ENCODE measurements around the gene TRMU. TPM values are rescaled to one million over a fixed set of nuclear protein-coding genes. Genes with fewer than 3 reads are reported as not detected.

TRMU gene
- polyA plus RNA-seq, 1 donor (not counting 4 experiments of a cell fraction or from before 2014, with no cell fraction given) = 33.6 TPM

DNA sequence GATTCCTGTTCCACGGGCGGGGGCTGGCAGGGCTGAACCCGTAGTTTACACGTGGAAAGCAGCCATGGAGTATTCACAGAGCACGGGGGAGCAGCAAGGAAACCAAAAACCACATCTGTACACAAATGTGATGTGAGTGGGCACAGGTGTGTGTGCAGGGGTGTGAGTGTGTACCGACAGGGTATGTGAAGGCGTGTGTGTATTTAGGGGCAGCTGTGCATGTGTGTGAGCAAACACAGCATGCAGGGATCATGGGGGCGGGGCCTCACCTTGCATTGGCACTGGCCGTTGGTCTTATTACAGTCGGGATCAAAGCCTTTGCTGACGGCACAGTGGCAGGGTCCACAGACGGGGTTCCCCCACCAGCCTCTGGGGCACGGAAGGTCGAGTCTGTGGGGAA lies 58.4 kb downstream of the TRMU start:
- DNase-seq (ENCODE audit: low read depth, low spot score) = no peak
- dilution Hi-C loops (cut with MboI; ENCODE audit: extremely low pct_ligation_motif_present, low sequenced_read_pairs) = no loop called here
- no peak for FAIRE-seq
- Histone ChIP-seq H4K20me1 (ENCODE audit: control insufficient read depth, extremely low read depth, insufficient read depth, low read length) (no peaks in the 10 kb centered on the region), H3K9me3 (ENCODE audit: control insufficient read depth, low read depth, low read length) (no peaks in the 10 kb centered on the region), H3K9ac (ENCODE audit: control insufficient read depth, extremely low read depth, insufficient read depth, low read length) (no peak overlapping the region), H3K79me2 (ENCODE audit: control insufficient read depth, insufficient read depth, low read length) (no peaks in the 10 kb centered on the region), H3K4me1 (ENCODE audit: control insufficient read depth, extremely low read depth, insufficient read depth, low read length) (peaks cover 18% of the 10 kb centered on the region), H2AFZ (ENCODE audit: control insufficient read depth, low read length) (no peak overlapping the region), H3K36me3 (ENCODE audit: control insufficient read depth in 2 of 2, extremely low read depth in 1 of 2, insufficient read depth in 2 of 2, low read length in 2 of 2) (peaks cover 12 to 33% of the 10 kb centered on the region in 2 experiments), H3K27me3 (ENCODE audit: control insufficient read depth, extremely low read depth, insufficient read depth, low read length) (no peaks in the 10 kb centered on the region), H3K4me2 (ENCODE audit: control insufficient read depth, extremely low read depth, insufficient read depth, low read depth, low read length) (no peak overlapping the region), H3K9me1 (ENCODE audit: control insufficient read depth, extremely low read depth, insufficient read depth, low read length) (no peaks in the 10 kb centered on the region), H3K4me3 (ENCODE audit: control insufficient read depth in 2 of 3, extremely low read depth in 1 of 3, insufficient read depth in 2 of 3, low read depth in 1 of 3, low read length in 3 of 3) (no peak overlapping the region), H3K27ac (ENCODE audit: control insufficient read depth, insufficient read depth, low read length) (no peak overlapping the region)
- TF ChIP-seq EZH2 (IDR thresholded peaks at IDR 0.05; ENCODE audit: low read length) = no peak
- TF ChIP-seq, protein P1, sequence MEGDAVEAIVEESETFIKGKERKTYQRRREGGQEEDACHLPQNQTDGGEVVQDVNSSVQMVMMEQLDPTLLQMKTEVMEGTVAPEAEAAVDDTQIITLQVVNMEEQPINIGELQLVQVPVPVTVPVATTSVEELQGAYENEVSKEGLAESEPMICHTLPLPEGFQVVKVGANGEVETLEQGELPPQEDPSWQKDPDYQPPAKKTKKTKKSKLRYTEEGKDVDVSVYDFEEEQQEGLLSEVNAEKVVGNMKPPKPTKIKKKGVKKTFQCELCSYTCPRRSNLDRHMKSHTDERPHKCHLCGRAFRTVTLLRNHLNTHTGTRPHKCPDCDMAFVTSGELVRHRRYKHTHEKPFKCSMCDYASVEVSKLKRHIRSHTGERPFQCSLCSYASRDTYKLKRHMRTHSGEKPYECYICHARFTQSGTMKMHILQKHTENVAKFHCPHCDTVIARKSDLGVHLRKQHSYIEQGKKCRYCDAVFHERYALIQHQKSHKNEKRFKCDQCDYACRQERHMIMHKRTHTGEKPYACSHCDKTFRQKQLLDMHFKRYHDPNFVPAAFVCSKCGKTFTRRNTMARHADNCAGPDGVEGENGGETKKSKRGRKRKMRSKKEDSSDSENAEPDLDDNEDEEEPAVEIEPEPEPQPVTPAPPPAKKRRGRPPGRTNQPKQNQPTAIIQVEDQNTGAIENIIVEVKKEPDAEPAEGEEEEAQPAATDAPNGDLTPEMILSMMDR (optimal IDR thresholded peaks at IDR 0.05 in 1 of 3, IDR thresholded peaks at IDR 0.05 in 1 of 3, conservative IDR thresholded peaks at IDR 0.05 in 1 of 3; ENCODE audit: extremely low read depth in 1 of 3, insufficient read depth in 2 of 3, low read length in 3 of 3) = no peak

DNA sequence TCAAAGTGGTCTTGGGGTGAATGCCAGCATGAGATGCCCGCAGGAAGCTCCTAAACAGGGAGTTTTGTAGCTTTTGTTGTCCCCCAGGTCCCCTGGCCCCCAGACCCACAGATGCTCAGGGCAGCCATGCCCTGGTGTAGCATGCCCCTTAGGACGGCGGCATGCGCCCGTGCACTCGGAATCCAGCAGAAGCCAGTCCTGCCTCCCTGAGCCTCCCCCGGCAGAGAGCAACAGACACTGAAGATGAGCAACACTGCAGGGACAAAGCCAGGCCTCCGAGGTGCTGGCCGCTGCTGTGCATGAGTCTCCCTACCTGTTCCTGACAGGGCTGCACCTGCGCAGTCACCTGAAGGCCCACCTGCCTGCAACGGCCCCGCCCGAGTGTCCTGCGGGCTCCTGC lies 59.1 kb downstream of the TRMU start:
- peaks cover 18 to 31% of the 10 kb centered on the region in 2 experiments for H3K36me3 ChIP-seq (ENCODE audit: control insufficient read depth in 2 of 2, extremely low read depth in 1 of 2, insufficient read depth in 2 of 2, low read length in 2 of 2)
- DNase-seq (ENCODE audit: low read depth, low spot score) (no peak), FAIRE-seq (no peak)
- H2AFZ ChIP-seq (ENCODE audit: control insufficient read depth, low read length) = no peak overlapping the region
- H3K4me2 ChIP-seq (ENCODE audit: control insufficient read depth, extremely low read depth, insufficient read depth, low read depth, low read length) = no peak overlapping the region
- H3K27me3 ChIP-seq (ENCODE audit: control insufficient read depth, extremely low read depth, insufficient read depth, low read length) = no peaks in the 10 kb centered on the region
- no peaks in the 10 kb centered on the region for H3K9me3 ChIP-seq (ENCODE audit: control insufficient read depth, low read depth, low read length)
- no peak overlapping the region for H3K9ac ChIP-seq (ENCODE audit: control insufficient read depth, extremely low read depth, insufficient read depth, low read length)
- H4K20me1 ChIP-seq (ENCODE audit: control insufficient read depth, extremely low read depth, insufficient read depth, low read length) = no peaks in the 10 kb centered on the region
- peaks cover 18% of the 10 kb centered on the region for H3K4me1 ChIP-seq (ENCODE audit: control insufficient read depth, extremely low read depth, insufficient read depth, low read length)
- H3K79me2 ChIP-seq (ENCODE audit: control insufficient read depth, insufficient read depth, low read length) = no peaks in the 10 kb centered on the region
- H3K27ac ChIP-seq (ENCODE audit: control insufficient read depth, insufficient read depth, low read length) = no peak overlapping the region
- H3K9me1 ChIP-seq (ENCODE audit: control insufficient read depth, extremely low read depth, insufficient read depth, low read length) = no peaks in the 10 kb centered on the region
- TF ChIP-seq, protein P1 (optimal IDR thresholded peaks at IDR 0.05 in 1 of 3, IDR thresholded peaks at IDR 0.05 in 1 of 3, conservative IDR thresholded peaks at IDR 0.05 in 1 of 3; ENCODE audit: extremely low read depth in 1 of 3, insufficient read depth in 2 of 3, low read length in 3 of 3) = no peak
- no peak for TF ChIP-seq EZH2 (IDR thresholded peaks at IDR 0.05; ENCODE audit: low read length)
- H3K4me3 ChIP-seq (ENCODE audit: control insufficient read depth in 2 of 3, extremely low read depth in 1 of 3, insufficient read depth in 2 of 3, low read depth in 1 of 3, low read length in 3 of 3) = no peak overlapping the region
- dilution Hi-C loops (cut with MboI; ENCODE audit: extremely low pct_ligation_motif_present, low sequenced_read_pairs) = no loop called here

Data from keratinocyte (primary cell).